ENCODE results near the gene ACSM6.

- TF ChIP-seq CTCF (IDR thresholded peaks at IDR 0.05), result no peak
- TF ChIP-seq EP300 (IDR thresholded peaks at IDR 0.05), result no peak
- TF ChIP-seq POLR2AphosphoS5 (IDR thresholded peaks at IDR 0.05), result no peak
These were observed 67.0 kb downstream of the ACSM6 start for GRCh38 chr10:95260909-95261552.

All from stomach (tissue), 4 donors.